ENCODE measurements around the gene TMC2.

GRCh38 chr20:2625062-2625461, 88.7 kb downstream of the TMC2 start:
- TF ChIP-seq CTCF (IDR thresholded peaks at IDR 0.05; ENCODE audit: low read depth, low read length, poor library complexity, severe bottlenecking) (no peak), EZH2phosphoT487 (IDR thresholded peaks at IDR 0.05; ENCODE audit: borderline replicate concordance, low read length) (no peak)
